SK-N-SH (cell line): ENCODE results near the gene CNTNAP2. TPM values are rescaled to one million over a fixed set of nuclear protein-coding genes. Genes with fewer than 3 reads are reported as not detected.

ENCODE experiments used
- CTCF ChIA-PET: fragments of 300-600, 350-600 bp; formaldehyde crosslinking; extraction: SDS; loops from one replicate; lab custom pipeline; 2021; lab: Yijun Ruan, JAX
- POLR2A ChIA-PET: fragments of 350-600 bp; sonication (Branson Sonifier 250); formaldehyde crosslinking; extraction: SDS; loops from one replicate; lab custom pipeline; 2020; ENCODE audit warnings: antibody characterized with exemption, inconsistent platforms; lab: Yijun Ruan, JAX
- DNase-seq: peaks from one replicate; pipeline ENCODE4 v3.0.0; 2012
- H2AFZ ChIP-seq: fragments of 200-600 bp; sonication (generic); 2 replicates; pipeline ENCODE4 v1.8.1; 2016; ENCODE audit warnings: antibody characterized with exemption, mild to moderate bottlenecking, low read depth
- H3F3A ChIP-seq: fragments of 200-600 bp; sonication (generic); replicated peaks from 2 replicates; pipeline ENCODE3; 2016; ENCODE audit warnings: antibody characterized with exemption, mild to moderate bottlenecking; ENCODE audit not compliant: insufficient read depth
- H3K27ac ChIP-seq, 2 experiments: fragments of 200-500 bp in 1 of 2; fragments of 200-600 bp in 1 of 2; sonication (Bioruptor generic) in 1 of 2; sonication (generic), shearing (Covaris generic) in 1 of 2; 2 replicates each; pipeline versions ENCODE4 v1.5.1 to v1.6.1; 2014 to 2016; ENCODE audit warnings: low read depth in 2 of 2, inconsistent platforms in 1 of 2, low read length in 1 of 2, mild to moderate bottlenecking in 1 of 2, mixed read lengths in 1 of 2
- H3K27me3 ChIP-seq: fragments of 200-600 bp; sonication (generic), shearing (Covaris generic); 2 replicates; pipeline ENCODE4 v1.6.1; 2016; ENCODE audit warnings: mixed run types; ENCODE audit not compliant: insufficient read depth
- H3K36me3 ChIP-seq, 2 experiments: fragments of 200-500 bp in 1 of 2; fragments of 200-600 bp in 1 of 2; sonication (Bioruptor generic) in 1 of 2; sonication (generic) in 1 of 2; replicated peaks in 1 of 2; 2 replicates each; pipeline versions ENCODE3 to v1.5.1; 2014 to 2016; ENCODE audit warnings: low read length in 1 of 2, mild to moderate bottlenecking in 1 of 2; ENCODE audit not compliant: insufficient read depth in 2 of 2, control insufficient read depth in 1 of 2
- H3K4me1 ChIP-seq, 2 experiments: fragments of 200-500 bp in 1 of 2; fragments of 200-600 bp in 1 of 2; sonication (Bioruptor generic) in 1 of 2; sonication (generic), shearing (Covaris generic) in 1 of 2; 2 replicates each; pipeline versions ENCODE4 v1.5.1 to v1.6.1; 2014 to 2016; ENCODE audit warnings: low read depth in 1 of 2, low read length in 1 of 2, mixed run types in 1 of 2; ENCODE audit not compliant: insufficient read depth in 2 of 2, control insufficient read depth in 1 of 2
- H3K4me2 ChIP-seq: fragments of 200-600 bp; sonication (generic), shearing (Covaris generic); 2 replicates; pipeline ENCODE4 v1.6.1; 2017; ENCODE audit warnings: mixed run types
- H3K4me3 ChIP-seq, 2 experiments: fragments of 200-500 bp in 1 of 2; fragments of 200-600 bp in 1 of 2; sonication (Bioruptor generic) in 1 of 2; sonication (generic), shearing (Covaris generic) in 1 of 2; 2 replicates each; pipeline versions ENCODE4 v1.5.1 to v1.8.1; 2014 to 2016; ENCODE audit warnings: low read depth in 2 of 2, inconsistent platforms in 1 of 2, low read length in 1 of 2, mild to moderate bottlenecking in 1 of 2, mixed read lengths in 1 of 2, moderate library complexity in 1 of 2
- H3K79me2 ChIP-seq: fragments of 200-600 bp; sonication (generic); 2 replicates; pipeline ENCODE4 v1.8.1; 2017; ENCODE audit warnings: mild to moderate bottlenecking; ENCODE audit not compliant: insufficient read depth
- H3K9ac ChIP-seq: fragments of 200-600 bp; sonication (generic); 2 replicates; pipeline ENCODE4 v1.6.1; 2017; ENCODE audit warnings: mixed run types
- H3K9me2 ChIP-seq: fragments of 200-600 bp; sonication (generic); 2 replicates; pipeline ENCODE4 v1.6.1; 2017; ENCODE audit warnings: mixed run types
- H3K9me3 ChIP-seq: fragments of 200-600 bp; sonication (generic); 2 replicates; pipeline ENCODE4 v1.6.1; 2017; ENCODE audit warnings: mixed run types, mild to moderate bottlenecking, moderate library complexity
- H4K20me1 ChIP-seq: fragments of 200-600 bp; sonication (generic); 2 replicates; pipeline ENCODE4 v1.6.1; 2017; ENCODE audit warnings: mild to moderate bottlenecking, mixed run types; ENCODE audit not compliant: insufficient read depth
- CHD2 ChIP-seq: fragments of 150-350 bp; IDR thresholded peaks from 2 replicates; pipeline ENCODE4 v1.6.1; 2018; ENCODE audit warnings: low read length; ENCODE audit not compliant: partially characterized antibody
- CTCF ChIP-seq: fragments of 200-600 bp; sonication (generic); IDR thresholded peaks from 2 replicates; pipeline ENCODE4 v1.6.1; 2017; ENCODE audit warnings: antibody characterized with exemption, mild to moderate bottlenecking, moderate library complexity
- ELF1 ChIP-seq: IDR thresholded peaks from 2 replicates; pipeline ENCODE4 v1.4.0; 2012
- FOXM1 ChIP-seq: IDR thresholded peaks from 2 replicates; pipeline ENCODE4 v1.4.0; 2012; ENCODE audit warnings: low read depth, mild to moderate bottlenecking
- MAX ChIP-seq: IDR thresholded peaks from 2 replicates; pipeline ENCODE4 v1.4.0; 2012; ENCODE audit warnings: low read depth
- MEF2A ChIP-seq: IDR thresholded peaks from 2 replicates; pipeline ENCODE4 v1.4.0; 2012; ENCODE audit warnings: low read depth, borderline replicate concordance
- MXI1 ChIP-seq: IDR thresholded peaks from 2 replicates; pipeline ENCODE4 v1.6.1; 2012; ENCODE audit warnings: mild to moderate bottlenecking, low read depth, low read length, improper control_type of control experiment
- NRF1 ChIP-seq: IDR thresholded peaks from 2 replicates; pipeline ENCODE4 v1.6.1; 2012; ENCODE audit warnings: low read depth, mild to moderate bottlenecking, low read length
- PBX3 ChIP-seq: IDR thresholded peaks from 2 replicates; pipeline ENCODE4; 2012
- POLR2AphosphoS5 ChIP-seq: IDR thresholded peaks from 2 replicates; pipeline ENCODE4 v1.6.1; 2012; ENCODE audit warnings: low read depth, low read length
- RCOR1 ChIP-seq: fragments of 150-350 bp; IDR thresholded peaks from 2 replicates; pipeline ENCODE4 v1.6.1; 2017; ENCODE audit warnings: antibody characterized with exemption, low read length
- RXRA ChIP-seq: IDR thresholded peaks from 2 replicates; pipeline ENCODE4 v1.4.0; 2012; ENCODE audit warnings: low read depth, mild to moderate bottlenecking, borderline replicate concordance
- SIN3A ChIP-seq: IDR thresholded peaks from 2 replicates; pipeline ENCODE4 v1.6.1; 2012; ENCODE audit warnings: low read depth, mild to moderate bottlenecking, low read length, moderate library complexity, borderline replicate concordance
- TCF12 ChIP-seq: IDR thresholded peaks from 2 replicates; pipeline ENCODE4 v1.4.0; 2012
- USF1 ChIP-seq: IDR thresholded peaks from 2 replicates; pipeline ENCODE4 v1.4.0; 2012; ENCODE audit warnings: low read depth, borderline replicate concordance
- ZBTB33 ChIP-seq: IDR thresholded peaks from 2 replicates; pipeline ENCODE4 v1.4.0; 2012; ENCODE audit warnings: low read depth, borderline replicate concordance
- WGBS: methylation state at CpG from one replicate; pipeline ENCODE4 v1.1.6; 2017; ENCODE audit warnings: low lambda C conversion rate; 5-methylcytosine and 5-hydroxymethylcytosine counted together
- polyA plus RNA-seq, 3 experiments: library from polyadenylated mRNA; depleted of rRNA; stranded (reverse); fragments of >200 nt; gene quantifications; 2 replicates each; pipeline ENCODE4 v1.2.3, GENCODE V29; 2012

CNTNAP2 gene
- polyA plus RNA-seq, 1 of the 3 experiments (the other 2 are of a cell fraction), result 3.4 TPM

GRCh38 chr7:147992698-147993097, 1876.1 kb downstream of the CNTNAP2 start:
- H3K4me2 ChIP-seq, result no peak overlapping the region
- ChIA-PET POLR2A (no interaction called here), CTCF (no interaction called here)
- no peaks in the 10 kb centered on the region for H3K4me1 ChIP-seq
- no peaks in the 10 kb centered on the region for H3F3A ChIP-seq
- no peaks in the 10 kb centered on the region for H3K9me2 ChIP-seq
- H3K27me3 ChIP-seq, result no peaks in the 10 kb centered on the region
- no peak for TF ChIP-seq ELF1
- TF ChIP-seq, all 33 proteins: peak for 0
- WGBS, result 28% methylated on average over 2 of the region's 2 CpGs
- Histone ChIP-seq H3K36me3 (no peaks in the 10 kb centered on the region), H2AFZ (no peak overlapping the region), H3K27ac (no peak overlapping the region), H4K20me1 (no peaks in the 10 kb centered on the region), H3K9me3 (no peaks in the 10 kb centered on the region), H3K4me3 (no peak overlapping the region), H3K79me2 (no peaks in the 10 kb centered on the region), H3K9ac (no peak overlapping the region)
- no peak for DNase-seq

GRCh38 chr7:147997636-147998035, 1881.0 kb downstream of the CNTNAP2 start:
- H4K20me1 ChIP-seq, result no peaks in the 10 kb centered on the region
- no peak overlapping the region for H2AFZ ChIP-seq
- no peaks in the 10 kb centered on the region for H3K9me3 ChIP-seq
- no peak for DNase-seq
- no peak for TF ChIP-seq POLR2AphosphoS5
- TF ChIP-seq TCF12, result no peak
- TF ChIP-seq MXI1, result no peak
- no peak for TF ChIP-seq MAX
- TF ChIP-seq FOXM1, result no peak
- TF ChIP-seq RXRA, result no peak
- TF ChIP-seq ZBTB33, result no peak
- TF ChIP-seq PBX3, result no peak
- no peak for TF ChIP-seq MEF2A
- no peak for TF ChIP-seq NRF1
- TF ChIP-seq SIN3A, result no peak
- TF ChIP-seq CHD2, result no peak
- no peak for TF ChIP-seq CTCF
- no peak for TF ChIP-seq USF1
- no peak for TF ChIP-seq RCOR1
- H3K4me1 ChIP-seq, result no peaks in the 10 kb centered on the region
- WGBS, result 81% methylated on average over 10 of the region's 10 CpGs
- no peaks in the 10 kb centered on the region for H3K9me2 ChIP-seq
- H3K79me2 ChIP-seq, result no peaks in the 10 kb centered on the region
- CTCF ChIA-PET, result no interaction called here
- H3K4me3 ChIP-seq, result no peak overlapping the region
- H3K27me3 ChIP-seq, result no peaks in the 10 kb centered on the region
- no peak overlapping the region for H3K27ac ChIP-seq
- no peaks in the 10 kb centered on the region for H3F3A ChIP-seq
- H3K4me2 ChIP-seq, result no peak overlapping the region
- POLR2A ChIA-PET, result no interaction called here
- H3K36me3 ChIP-seq, result no peaks in the 10 kb centered on the region
- H3K9ac ChIP-seq, result no peak overlapping the region
